NK-92 (cell line): Measurements from ENCODE around the gene MSI2.

Experiments used
- DNase-seq: peaks from one replicate; lab custom pipeline; 2025; ENCODE audit not compliant: unreplicated experiment; lab: John Stamatoyannopoulos, UW

MSI2 gene

DNA sequence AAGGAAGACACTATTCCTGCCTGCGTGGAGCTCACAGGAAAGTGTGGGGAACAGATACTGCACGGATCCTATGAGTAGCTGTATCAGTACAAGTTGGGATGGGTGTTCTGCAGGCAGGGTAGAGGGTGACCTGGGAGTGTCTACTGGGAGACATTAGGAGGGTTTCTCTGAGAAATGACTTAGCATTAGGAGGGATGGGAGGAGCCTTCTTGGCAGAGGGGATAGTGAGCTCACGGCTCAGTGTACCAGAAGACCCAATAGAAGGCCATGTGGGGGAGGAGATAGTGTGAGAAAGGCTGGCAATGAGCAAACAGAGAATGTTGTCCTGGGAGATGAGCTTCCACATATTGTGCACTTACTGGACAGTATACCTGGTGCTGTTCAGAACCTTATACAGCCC is 109.1 kb downstream of the MSI2 start:
- no peak for DNase-seq

DNA sequence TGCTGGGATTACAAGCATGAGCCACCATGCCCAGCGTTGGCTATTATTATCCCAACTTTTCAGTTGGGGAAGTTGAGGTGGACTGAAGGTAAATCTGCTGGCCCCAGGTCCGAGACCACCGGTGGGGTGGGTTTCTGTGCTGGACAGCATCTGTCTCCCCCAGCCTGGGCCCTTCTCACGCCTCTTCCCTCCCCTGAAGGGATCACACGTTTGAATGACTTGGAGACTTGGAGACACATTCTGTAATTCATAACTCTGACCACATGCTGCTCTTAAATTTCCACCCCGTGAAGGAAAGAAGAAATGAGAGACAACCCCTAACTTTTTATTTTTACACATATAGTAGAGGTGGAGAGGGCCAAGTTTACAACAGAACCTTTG is 109.8 kb downstream of the MSI2 start:
- no peak for DNase-seq

DNA sequence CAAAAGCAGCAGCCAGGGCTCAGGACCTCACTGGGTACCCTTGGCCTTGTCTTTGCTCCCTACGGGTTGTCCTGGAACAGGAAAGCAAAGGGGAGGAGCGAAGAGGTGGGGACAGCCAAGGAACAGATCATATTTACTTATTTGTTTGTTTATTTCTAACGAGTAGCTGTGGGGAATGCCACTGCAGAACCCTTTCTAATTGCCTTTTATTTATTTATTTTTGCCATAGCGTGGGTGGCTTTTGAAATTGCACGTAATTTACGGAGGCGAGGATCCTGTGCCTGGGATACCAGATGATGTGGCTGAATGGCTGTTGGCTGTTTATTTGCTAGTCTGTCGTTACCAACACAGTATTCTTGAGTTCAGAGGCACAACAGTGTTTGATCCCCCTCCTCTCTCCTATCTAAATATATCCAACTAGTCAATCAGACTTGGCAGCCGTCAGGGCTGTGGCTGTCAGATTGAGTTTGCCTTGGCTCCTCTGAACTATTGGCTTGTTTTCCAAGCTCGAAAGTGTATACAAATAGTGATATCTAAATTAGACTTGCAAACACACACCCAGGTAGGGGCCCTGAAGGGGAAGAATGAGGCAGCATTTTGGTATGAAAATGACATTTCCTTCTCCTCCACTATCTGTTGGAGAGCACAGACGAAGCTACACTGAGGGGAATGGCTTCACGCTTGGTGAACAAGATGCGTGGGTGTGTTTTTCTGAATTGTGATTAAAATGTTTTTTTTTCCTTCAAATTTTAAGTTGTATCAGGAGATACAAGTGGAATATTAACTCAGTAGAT is 110.4 kb downstream of the MSI2 start:
- DNase-seq: no peak

DNA sequence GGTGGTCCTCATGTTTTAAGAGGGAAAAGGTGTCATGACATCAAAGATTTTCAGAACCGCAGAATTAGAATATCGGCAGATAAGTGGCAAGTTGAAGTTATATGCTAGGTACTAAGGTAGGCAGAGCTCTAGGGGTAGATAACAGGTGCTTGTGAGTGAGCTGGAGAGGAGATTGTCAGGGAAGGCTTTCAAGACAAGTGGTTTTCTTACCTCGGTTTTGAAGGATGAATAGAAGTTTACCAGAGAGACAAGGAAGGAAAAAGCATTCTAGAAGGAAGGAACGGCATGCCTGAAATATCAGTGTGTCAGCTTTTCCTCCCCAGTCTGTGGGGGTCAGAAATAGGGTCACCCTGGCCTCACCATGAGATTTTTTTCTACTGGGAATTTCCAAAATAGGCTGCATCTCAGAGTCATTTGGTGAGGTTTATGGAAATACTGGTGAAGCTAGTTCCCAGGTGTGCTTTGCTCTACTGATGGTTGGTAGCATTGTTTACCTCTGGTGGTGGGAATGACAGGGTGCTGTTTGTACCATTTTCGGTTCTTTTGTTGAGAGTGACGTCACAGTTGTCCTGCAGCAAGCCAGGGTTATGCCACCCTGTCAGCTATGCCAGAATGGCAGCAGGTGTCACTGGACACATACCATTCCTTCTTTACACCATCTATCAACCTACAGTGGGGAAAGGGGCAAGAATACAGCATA is 112.5 kb downstream of the MSI2 start:
- no peak for DNase-seq

DNA sequence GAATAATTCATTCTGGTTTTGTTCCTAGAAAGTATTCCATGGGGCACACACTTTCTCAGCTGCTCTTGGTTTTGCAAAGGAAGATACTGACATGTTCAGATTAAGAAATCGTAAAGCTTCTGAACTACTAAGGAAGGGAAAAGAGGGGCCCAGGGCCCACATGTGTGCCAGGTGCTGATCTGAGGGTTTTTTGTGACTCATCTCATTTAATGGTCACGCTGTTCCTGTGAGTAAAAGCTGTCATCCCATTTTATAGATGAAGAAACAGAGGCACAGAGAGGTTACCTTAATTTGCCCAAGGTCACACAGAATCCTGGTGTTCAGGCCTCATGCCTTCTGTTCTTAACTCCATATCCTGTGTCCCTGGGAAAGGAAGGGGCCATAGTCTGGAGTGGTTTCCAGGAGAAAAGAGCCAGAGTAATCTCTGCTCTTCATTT is 113.2 kb downstream of the MSI2 start:
- DNase-seq: no peak

DNA sequence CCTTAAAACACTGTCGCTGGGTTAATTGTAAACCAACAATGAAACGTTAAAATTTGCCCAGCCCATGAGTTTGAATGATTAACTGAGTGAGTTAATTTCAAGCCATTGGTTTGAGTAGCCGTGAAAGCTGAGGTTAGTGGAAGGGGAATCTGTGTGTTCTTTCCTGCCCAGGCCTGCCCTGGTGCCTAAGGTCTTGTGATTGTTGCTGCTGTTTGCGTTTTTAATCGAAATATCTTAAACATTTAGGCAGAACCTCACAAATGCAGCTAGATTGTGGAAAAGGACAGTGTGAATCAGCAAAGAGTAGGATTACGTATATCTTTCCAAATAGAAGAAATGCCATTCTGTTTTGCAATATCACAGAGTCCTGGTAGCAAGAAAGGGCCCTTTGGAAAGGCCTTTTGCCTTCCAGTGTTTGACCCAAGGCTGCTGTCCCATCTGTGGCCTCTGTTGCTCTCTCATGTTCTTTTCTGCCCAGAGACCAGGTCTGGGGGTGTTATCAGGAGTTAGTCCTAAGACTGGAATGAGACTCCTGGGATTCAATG is 113.8 kb downstream of the MSI2 start:
- no peak for DNase-seq

DNA sequence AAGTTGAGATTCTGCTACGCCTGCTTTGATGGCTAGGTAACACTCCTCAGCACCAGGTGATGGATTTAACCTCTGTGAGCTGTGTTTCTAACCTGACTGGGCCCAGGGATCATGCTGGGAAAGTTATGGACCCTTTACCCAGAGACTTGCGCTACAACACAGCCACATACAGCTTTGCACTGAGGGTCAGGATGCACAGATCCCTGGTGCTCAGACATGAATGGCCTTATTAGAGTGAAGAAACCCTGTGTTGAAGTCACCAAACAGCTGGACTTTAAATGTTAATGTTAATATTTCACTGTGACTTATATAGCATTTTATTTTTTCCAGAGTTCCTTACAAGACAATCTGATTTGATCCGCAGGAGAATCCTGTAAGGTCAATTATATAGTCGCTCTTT is 114.3 kb downstream of the MSI2 start:
- DNase-seq: no peak

DNA sequence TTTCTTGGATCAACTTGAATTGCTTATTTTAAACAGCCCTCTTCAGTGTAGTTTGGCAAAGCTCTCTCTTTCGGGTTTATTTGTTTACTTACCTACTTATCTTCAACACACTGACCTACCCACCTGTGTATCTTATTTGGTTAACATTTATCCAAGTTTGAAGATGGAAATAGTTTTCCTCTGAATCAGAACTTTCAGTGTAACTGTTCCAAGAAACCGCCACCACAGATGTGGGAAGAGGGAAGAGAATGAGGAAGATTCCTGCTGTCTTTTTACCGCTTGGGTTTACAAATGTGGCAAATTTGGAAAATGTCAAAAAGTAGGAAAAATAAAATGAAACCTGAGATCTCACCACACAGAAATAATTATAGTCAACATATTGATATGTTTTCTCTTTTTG is 115.8 kb downstream of the MSI2 start:
- DNase-seq: no peak

DNA sequence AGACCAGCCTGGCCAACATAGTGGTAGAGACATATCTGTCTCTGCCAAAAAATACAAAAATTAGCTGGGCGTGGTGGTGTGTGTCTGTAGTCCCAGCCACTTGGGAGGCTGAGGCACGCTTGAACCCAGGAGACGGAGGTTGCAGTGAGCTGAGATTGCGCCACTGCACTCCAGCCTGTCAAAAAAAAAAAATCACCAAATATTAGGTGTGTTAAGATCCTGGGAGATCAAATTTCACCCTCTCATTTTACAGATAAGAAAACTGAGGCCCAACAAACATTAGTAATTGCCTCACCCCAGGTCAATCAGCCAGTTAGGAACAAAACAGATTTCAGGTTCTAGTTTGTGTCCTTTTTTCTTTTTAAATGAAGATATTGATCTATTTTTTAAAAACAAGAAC is 116.7 kb downstream of the MSI2 start:
- DNase-seq: no peak

DNA sequence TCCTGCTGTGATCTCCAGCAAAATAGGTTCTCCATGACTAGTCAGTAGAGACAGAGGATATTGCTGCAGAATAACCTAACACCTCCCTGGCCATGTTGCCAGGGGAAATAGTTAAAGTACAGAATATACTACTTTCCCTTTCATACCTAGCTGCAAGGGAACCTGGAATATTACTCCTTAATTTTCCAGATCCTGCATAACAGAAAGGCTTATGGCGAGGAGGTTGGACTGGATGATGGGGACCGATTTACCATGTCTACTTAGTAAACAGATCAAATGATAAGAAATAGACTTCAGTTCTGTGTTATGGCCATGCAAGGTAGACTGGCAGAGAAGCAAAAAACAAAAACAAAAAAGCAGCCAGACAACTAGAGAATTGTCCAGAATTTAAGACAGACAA is 117.4 kb downstream of the MSI2 start:
- DNase-seq: no peak

DNA sequence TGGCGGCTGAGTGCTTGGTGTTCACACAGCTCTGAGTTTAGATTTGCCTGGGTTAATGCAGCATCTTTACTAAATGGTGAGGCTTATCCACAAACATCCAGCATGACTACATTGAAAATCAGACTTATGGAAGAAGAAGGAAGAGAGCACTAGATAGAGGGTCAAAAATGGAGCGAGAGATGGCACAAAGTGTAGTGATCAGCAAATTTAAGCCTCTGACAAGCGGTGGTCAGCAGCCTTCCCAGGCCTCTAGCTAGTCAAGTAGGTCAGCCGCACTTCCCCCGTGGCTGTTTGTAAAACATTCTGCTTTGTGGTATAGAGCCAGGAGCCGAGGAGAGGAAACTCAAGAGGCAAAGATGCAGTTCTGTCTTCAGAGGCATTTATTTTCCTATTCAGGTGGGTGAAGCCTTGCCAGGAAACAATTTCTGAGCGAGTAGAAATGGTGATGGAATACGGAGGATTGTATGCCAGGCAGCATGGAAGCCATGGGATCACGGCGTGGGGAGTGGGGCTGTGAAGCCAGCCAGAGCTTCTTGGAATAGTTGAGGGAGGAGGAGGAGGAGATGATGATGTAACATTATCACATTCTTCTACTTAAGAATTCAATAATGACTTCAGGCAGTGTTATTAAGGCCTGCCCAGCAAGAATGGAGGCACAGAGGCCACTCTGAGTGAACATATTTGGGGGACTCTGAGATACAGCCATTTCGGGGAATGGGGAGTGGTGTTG is 118.9 kb downstream of the MSI2 start:
- DNase-seq: no peak

DNA sequence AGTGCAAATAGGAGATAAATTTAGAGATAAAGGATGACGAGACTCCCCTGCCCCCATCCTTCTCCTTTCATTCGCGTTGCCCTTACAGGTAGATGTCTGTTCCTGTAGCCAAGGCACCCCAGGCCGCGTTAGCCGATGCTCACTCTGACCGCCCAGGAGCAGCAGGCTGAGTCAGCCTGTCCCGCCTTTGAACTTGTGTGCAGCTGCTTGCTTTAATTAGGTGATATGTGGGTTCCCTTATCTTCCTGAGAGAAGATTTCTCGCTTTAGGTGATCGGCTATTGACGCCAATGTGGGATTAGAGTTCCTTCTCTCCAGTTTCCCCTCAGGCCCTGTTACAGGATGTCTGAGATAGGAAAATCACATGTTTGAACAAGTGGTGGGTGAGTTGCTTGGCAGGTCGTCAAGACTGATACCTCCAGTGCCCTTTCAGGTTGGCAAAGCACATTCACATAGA is 119.5 kb downstream of the MSI2 start:
- DNase-seq: no peak

DNA sequence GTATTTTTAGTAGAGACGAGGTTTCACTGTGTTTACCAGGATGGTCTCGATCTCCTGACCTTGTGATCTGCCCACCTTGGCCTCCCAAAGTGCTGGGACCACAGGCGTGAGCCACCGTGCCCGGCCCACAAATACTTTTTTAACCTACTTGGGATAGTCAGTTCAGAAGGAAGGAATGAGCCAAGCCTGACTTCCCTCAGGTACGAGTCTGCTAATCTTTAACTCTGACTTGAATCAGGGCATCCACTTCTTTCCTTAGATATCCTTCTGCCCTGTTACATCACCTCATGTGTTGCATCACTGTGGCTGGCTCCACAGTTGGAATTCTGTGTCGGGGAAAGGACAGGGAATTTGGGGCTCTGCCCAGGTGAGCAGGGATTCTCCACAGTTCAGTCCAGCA is 120.8 kb downstream of the MSI2 start:
- no peak for DNase-seq

DNA sequence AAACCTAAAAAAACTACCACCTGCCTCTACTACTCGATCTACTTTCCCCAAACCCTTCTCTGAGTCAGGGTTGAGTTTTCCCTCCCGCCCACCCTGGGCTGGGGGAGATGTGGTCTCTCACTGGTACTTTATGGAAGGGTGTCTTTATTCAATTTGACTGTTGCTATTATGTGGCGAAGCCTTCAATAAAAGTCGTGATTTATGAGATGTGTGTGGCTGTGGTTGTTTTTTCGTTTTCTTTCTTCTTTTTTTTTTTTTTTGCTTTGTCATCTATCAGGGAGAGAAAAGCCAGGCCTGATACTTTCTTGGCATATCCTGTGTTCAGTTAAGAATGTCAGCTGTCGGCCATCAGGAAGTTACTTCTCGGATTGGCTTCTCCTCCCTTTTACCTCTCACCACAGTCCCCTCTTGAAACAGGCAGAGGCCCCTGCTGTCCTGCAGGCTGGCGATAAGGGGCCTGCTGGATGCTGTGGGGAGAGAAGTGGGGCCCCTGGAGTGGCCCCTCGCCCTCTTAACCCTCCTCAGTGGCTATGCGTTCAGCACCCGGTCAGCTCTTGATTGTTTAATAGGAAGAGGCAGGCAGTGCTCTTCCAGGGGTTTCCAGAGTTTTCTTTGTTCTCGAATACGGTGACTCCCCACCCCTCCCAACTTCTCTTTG is 123.0 kb downstream of the MSI2 start:
- no peak for DNase-seq

DNA sequence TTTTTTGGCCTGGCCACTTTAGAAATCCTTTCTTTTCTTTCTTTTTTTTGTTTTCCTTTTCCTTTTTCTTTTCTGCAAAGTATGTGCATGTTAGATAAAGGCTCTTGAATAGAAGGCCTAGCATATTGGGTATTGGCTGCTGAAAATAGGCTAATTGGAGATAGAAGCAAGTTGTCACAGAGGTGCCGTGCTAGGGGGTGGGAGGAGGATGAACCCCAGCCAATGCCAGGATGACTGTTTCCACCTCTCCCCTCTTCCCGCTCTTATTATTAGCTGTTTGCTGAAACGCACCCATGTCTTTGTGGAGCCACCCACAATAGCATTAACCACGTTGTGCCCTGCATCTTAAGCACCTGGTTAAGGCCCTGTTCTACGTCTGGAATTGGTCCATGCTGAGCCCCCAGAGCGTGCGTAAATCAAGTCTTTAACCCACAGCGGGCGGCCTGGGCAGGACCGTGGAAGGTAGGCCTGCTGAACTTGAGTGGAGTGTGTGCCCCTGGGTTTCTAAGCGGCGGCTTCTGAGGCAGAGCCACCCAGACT is 123.6 kb downstream of the MSI2 start:
- DNase-seq: no peak

DNA sequence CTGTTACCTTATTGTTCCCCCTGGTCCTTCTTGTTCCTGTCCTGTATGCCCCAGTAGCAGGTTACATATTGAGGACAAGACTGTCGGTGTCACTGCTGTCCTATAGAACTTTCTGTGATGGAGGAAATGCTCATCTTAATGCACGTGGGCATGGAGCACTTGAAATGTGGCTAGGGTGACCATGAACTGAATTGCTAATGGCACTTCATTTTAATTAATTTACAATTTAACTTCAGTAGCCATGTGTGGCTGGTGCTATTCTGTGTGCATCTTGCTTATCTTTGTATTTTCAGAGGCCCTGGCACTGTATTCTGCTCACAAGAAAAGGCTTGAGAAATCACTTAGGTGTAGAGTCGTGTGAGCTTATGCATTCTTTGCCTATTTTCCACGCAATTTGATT is 125.2 kb downstream of the MSI2 start:
- DNase-seq: no peak

DNA sequence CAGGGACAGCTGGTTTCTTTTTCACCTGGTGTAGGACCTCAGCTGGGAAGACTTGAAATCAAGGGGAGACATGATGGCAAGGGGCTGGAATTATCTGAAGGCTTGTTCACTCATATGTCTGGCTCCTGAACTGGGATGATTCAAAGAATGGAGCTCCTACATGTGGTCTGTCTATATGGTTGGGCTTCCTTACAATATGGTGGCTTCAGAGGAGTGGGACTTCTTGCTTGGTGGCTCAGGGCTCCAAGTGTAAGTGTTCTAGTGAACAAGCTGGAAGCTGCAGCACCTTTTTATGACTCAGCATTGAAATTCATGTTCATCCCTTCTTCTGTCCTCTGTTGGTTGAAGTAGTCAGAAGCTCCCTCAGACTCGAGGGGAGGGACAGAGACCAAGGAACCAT is 127.9 kb downstream of the MSI2 start:
- DNase-seq: no peak

DNA sequence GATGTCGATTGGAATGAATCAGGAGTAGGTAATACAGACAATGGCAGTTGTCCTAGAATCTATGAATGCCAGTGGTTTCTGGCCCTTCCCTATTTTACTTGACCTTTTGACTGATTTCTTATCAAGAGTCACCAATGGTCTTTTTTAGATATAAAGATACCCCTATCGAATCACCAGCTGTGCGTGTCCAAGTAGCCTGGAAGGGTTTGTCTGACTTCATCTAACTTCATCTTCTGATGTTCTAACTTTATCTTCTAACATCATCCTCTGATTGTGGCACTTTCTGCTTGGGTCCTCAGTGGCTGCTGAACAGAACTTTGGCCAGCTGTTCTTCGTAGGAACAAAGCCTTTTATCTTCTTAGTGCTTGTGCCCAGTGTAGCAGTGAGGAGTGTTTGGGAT is 129.7 kb downstream of the MSI2 start:
- no peak for DNase-seq

DNA sequence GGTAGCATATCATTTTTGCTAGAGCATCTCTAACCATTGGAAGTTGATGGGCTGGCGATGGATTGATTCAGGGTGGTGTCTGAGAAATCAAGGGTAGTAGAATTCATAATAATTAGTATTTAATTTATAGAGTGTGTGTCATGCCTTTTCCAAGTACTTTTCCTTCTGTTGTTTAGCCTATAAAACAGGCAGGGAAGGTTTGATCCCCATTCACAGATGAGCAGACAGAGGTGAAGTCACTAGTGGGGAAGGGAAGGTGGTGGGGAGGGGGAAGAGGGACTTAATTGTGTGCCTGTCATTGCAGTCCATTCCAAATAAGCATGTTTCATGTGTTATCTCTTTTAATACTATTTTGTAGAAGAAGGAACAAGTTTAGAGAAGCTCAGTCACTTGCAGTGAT is 131.3 kb downstream of the MSI2 start:
- no peak for DNase-seq

DNA sequence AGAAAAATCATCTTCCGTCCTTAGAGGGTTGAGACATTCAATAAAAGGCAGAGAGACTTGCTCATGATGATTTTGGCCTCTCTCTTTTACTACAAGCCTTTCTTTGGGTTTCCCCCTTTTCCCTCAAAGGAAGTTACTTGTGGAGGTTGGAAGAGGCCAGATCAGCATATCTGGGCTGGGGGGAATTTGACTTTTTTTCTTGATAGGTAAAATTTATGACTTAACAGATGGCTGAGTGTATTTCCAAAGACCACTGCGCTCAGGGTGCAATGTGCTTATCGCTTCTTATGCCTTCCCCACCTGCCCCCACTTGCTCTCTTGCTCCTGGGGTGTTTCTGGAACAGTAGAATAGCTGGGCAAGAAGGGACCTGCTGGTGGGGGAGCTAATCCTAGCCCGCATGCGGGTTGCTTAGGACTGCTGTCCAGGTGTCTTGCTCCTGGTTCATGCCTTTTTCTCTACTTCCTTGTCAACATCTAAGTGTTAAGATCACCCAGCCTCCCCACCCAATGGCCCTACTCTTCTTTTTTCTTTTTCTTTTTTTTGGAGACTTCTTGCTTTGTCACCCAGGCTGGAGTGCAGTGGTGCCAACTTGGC is 131.9 kb downstream of the MSI2 start:
- no peak for DNase-seq

DNA sequence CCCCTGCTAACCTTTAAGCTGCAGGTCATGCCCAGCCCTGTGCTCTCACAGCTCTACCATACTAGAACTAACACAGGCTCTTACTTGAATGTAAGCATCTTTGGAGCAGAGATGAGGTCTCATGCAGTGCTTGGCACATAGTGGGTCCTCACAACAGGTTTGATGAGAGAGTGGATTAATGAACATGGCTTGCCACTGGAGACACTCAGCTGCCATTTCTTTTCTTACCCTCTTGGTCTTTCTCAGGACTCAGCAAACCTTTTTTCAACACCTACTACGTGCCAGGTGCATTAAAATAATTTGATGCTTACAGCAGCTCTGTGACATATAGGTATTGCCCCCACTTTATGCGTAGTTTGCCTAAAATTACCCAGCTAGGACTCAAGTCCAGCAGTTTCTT is 133.2 kb downstream of the MSI2 start:
- DNase-seq: no peak
